GM18951 (cell line): ENCODE results near the gene CCIN.
"Not testable (repeated sequence)": the region's sequence is repeated elsewhere in the genome, so short reads cannot be mapped to it uniquely, and the experiment has no call there.

ENCODE experiments used
- POLR2A ChIP-seq: IDR thresholded peaks from 4 replicates; pipeline ENCODE4 v1.6.1; 2011; ENCODE audit warnings: mild to moderate bottlenecking; ENCODE audit not compliant: insufficient read length, insufficient read depth; ENCODE audit errors: extremely low read depth
- in situ Hi-C: fragments of 300-500 bp; cut with MboI; formaldehyde crosslinking; loops from one replicate; pipeline ENCODE4 v1.12.0; 2022; ENCODE audit warnings: low sequenced_read_pairs, mixed read lengths, inconsistent platforms; ENCODE audit not compliant: unreplicated experiment

The CCIN gene

GRCh38 chr9:36169166-36169565, at the start of gene CCIN:
CCIN (plus strand) TSS chr9:36169388; CDS start chr9:36169503, 115 bp downstream.
- in situ Hi-C loops = loop anchor here (5.0 kb wide), 1 partner anchor 67 kb away; no protein-coding TSS in a partner anchor

GRCh38 chr9:36119476-36119875, 49.7 kb upstream of the CCIN start:
- no peak for TF ChIP-seq POLR2A
- in situ Hi-C loops = no loop called here

More at GRCh38 chr9:36169166-36169565, at the start of gene CCIN:
- no peak for TF ChIP-seq POLR2A

GRCh38 chr9:36120705-36121104, 48.5 kb upstream of the CCIN start:
- no peak for TF ChIP-seq POLR2A
- in situ Hi-C loops = no loop called here

- in situ Hi-C loops = no loop called here
- no peak for TF ChIP-seq POLR2A
These were observed 47.2 kb upstream of the CCIN start for GRCh38 chr9:36121971-36122370.

GRCh38 chr9:36123515-36123914, 45.7 kb upstream of the CCIN start:
- TF ChIP-seq POLR2A = no peak
- in situ Hi-C loops = no loop called here

- in situ Hi-C loops = no loop called here
- no peak for TF ChIP-seq POLR2A
These were observed 43.9 kb upstream of the CCIN start for GRCh38 chr9:36125062-36125855.

GRCh38 chr9:36126016-36126730, 43.0 kb upstream of the CCIN start:
- TF ChIP-seq POLR2A = no peak
- in situ Hi-C loops = no loop called here

- in situ Hi-C loops = no loop called here
- no peak for TF ChIP-seq POLR2A
These were observed 41.4 kb upstream of the CCIN start for GRCh38 chr9:36127652-36128244.

GRCh38 chr9:36128349-36128748, 40.8 kb upstream of the CCIN start:
- no peak for TF ChIP-seq POLR2A
- in situ Hi-C loops = no loop called here

- no peak for TF ChIP-seq POLR2A
- in situ Hi-C loops = no loop called here
These were observed 40.0 kb upstream of the CCIN start for GRCh38 chr9:36129139-36129538.

GRCh38 chr9:36131666-36132065, 37.5 kb upstream of the CCIN start:
- in situ Hi-C loops = not testable (repeated sequence)

GRCh38 chr9:36132086-36132485, 37.1 kb upstream of the CCIN start:
- in situ Hi-C loops = no loop called here
- TF ChIP-seq POLR2A = no peak

- no peak for TF ChIP-seq POLR2A
- in situ Hi-C loops = no loop called here
These were observed 34.3 kb upstream of the CCIN start for GRCh38 chr9:36134761-36135505.
